H1 (cell line): ENCODE data around the gene ACOT12. TPM values are rescaled to one million over a fixed set of nuclear protein-coding genes. Genes with fewer than 3 reads are reported as not detected.

Source experiments
- CTCF ChIA-PET: fragments of 300-600 bp; sonication (Branson Sonifier 250); formaldehyde crosslinking; loops from one replicate; lab custom pipeline; 2021; ENCODE audit not compliant: partially characterized antibody; lab: Charles Lee
- POLR2A ChIA-PET: fragments of 300-600 bp; sonication (Branson Sonifier 250); formaldehyde crosslinking; loops from one replicate; lab custom pipeline; 2021; ENCODE audit warnings: inconsistent platforms; ENCODE audit not compliant: partially characterized antibody; lab: Charles Lee
- DNase-seq, 2 experiments: peaks; one replicate each; pipeline versions ENCODE4 v3.0.0 to v3.0.0-alpha.2; 2010 to 2022; ENCODE audit warnings: low spot score in 2 of 2, low read depth in 1 of 2, mixed read lengths in 1 of 2
- FAIRE-seq: peaks from 2 replicates; lab custom pipeline; 2011; peaks lifted over from hg19 to GRCh38; lab: Jason Lieb, UNC
- H2AFZ ChIP-seq: 2 replicates; pipeline ENCODE4 v1.8.1; 2012; ENCODE audit warnings: low read length, inconsistent platforms
- H2AK5ac ChIP-seq: 2 replicates; pipeline ENCODE4 v1.6.1; 2013; ENCODE audit warnings: low read depth, low read length
- H2BK120ac ChIP-seq: replicated peaks from 2 replicates; pipeline ENCODE3; 2013; ENCODE audit warnings: low read depth, low read length, inconsistent platforms
- H2BK12ac ChIP-seq: 2 replicates; pipeline ENCODE4 v1.6.1; 2013; ENCODE audit warnings: low read depth, low read length
- H2BK15ac ChIP-seq: 2 replicates; pipeline ENCODE4 v1.6.1; 2013; ENCODE audit warnings: low read length
- H2BK20ac ChIP-seq: 2 replicates; pipeline ENCODE4 v1.6.1; 2013; ENCODE audit warnings: low read length
- H2BK5ac ChIP-seq: 2 replicates; pipeline ENCODE4 v1.6.1; 2013; ENCODE audit warnings: low read depth, low read length
- H3K14ac ChIP-seq: 2 replicates; pipeline ENCODE4 v1.6.1; 2013; ENCODE audit warnings: inconsistent platforms; ENCODE audit not compliant: insufficient read length
- H3K18ac ChIP-seq: 2 replicates; pipeline ENCODE4 v1.6.1; 2013; ENCODE audit warnings: low read length; ENCODE audit errors: extremely low read depth
- H3K23ac ChIP-seq: 2 replicates; pipeline ENCODE4 v1.6.1; 2013; ENCODE audit warnings: inconsistent platforms; ENCODE audit not compliant: insufficient read length
- H3K23me2 ChIP-seq: 2 replicates; pipeline ENCODE4 v1.6.1; 2013; ENCODE audit warnings: low read depth, low read length
- H3K27ac ChIP-seq: 2 replicates; pipeline ENCODE4 v1.6.1; 2011; ENCODE audit warnings: low read depth, low read length, inconsistent platforms
- H3K27me3 ChIP-seq, 4 experiments: replicated peaks in 1 of 4; 1 replicate in 1 of 4; 2 replicates in 3 of 4; pipeline versions ENCODE4 v1.6.1 to v1.8.1; 2011 to 2013; ENCODE audit warnings: low read length in 3 of 4, mild to moderate bottlenecking in 3 of 4, inconsistent platforms in 2 of 4, mixed read lengths in 2 of 4, moderate library complexity in 1 of 4; ENCODE audit not compliant: control insufficient read depth in 3 of 4, insufficient read depth in 3 of 4; ENCODE audit errors: extremely low read depth in 1 of 4
- H3K36me3 ChIP-seq, 4 experiments: 2 replicates each; pipeline versions ENCODE4 v1.6.1 to v1.8.1; 2011 to 2013; ENCODE audit warnings: mild to moderate bottlenecking in 4 of 4, low read length in 3 of 4, moderate library complexity in 2 of 4, control low read depth in 1 of 4, inconsistent platforms in 1 of 4; ENCODE audit not compliant: insufficient read depth in 4 of 4, control insufficient read depth in 2 of 4
- H3K4ac ChIP-seq: replicated peaks from 2 replicates; pipeline ENCODE3; 2013; ENCODE audit warnings: low read length, low read depth, mixed read lengths, inconsistent platforms; ENCODE audit not compliant: insufficient read length
- H3K4me1 ChIP-seq, 4 experiments: replicated peaks in 1 of 4; 1 replicate in 1 of 4; 2 replicates in 3 of 4; pipeline versions ENCODE4 v1.6.1 to v1.8.1; 2011 to 2013; ENCODE audit warnings: low read length in 3 of 4, inconsistent platforms in 2 of 4, mixed read lengths in 1 of 4; ENCODE audit not compliant: insufficient read depth in 4 of 4, control insufficient read depth in 3 of 4
- H3K4me2 ChIP-seq, 2 experiments: 2 replicates each; pipeline versions ENCODE4 v1.6.1 to v1.8.1; 2011 to 2013; ENCODE audit warnings: low read depth in 2 of 2, low read length in 2 of 2, control low read depth in 1 of 2, inconsistent platforms in 1 of 2, mild to moderate bottlenecking in 1 of 2; ENCODE audit not compliant: insufficient read depth in 1 of 2
- H3K4me3 ChIP-seq, 4 experiments: fragments of 200-600, 300-600 bp in 1 of 4; sonication (generic), shearing (Covaris generic), sonication (Bioruptor Twin) in 1 of 4; 2 replicates each; pipeline versions ENCODE4 v1.5.1 to v1.8.1; 2011 to 2016; ENCODE audit warnings: low read length in 4 of 4, low read depth in 3 of 4, control low read depth in 2 of 4, inconsistent platforms in 2 of 4, mild to moderate bottlenecking in 2 of 4, mixed read lengths in 1 of 4, moderate library complexity in 1 of 4; ENCODE audit not compliant: insufficient read depth in 2 of 4; ENCODE audit errors: extremely low read depth in 1 of 4
- H3K56ac ChIP-seq: replicated peaks from 2 replicates; pipeline ENCODE3; 2013; ENCODE audit warnings: low read depth, mild to moderate bottlenecking, mixed read lengths, low read length, inconsistent platforms; ENCODE audit not compliant: insufficient read length
- H3K79me1 ChIP-seq: 2 replicates; pipeline ENCODE4 v1.6.1; 2013; ENCODE audit warnings: low read depth, low read length, control low read depth
- H3K79me2 ChIP-seq, 2 experiments: 2 replicates each; pipeline versions ENCODE4 v1.6.1 to v1.8.1; 2012 to 2013; ENCODE audit warnings: low read length in 2 of 2, mild to moderate bottlenecking in 2 of 2, inconsistent platforms in 1 of 2; ENCODE audit not compliant: insufficient read depth in 2 of 2, control insufficient read depth in 1 of 2
- H3K9ac ChIP-seq, 4 experiments: replicated peaks in 1 of 4; 1 replicate in 1 of 4; 2 replicates in 3 of 4; pipeline versions ENCODE4 v1.6.1 to v1.8.1; 2011 to 2013; ENCODE audit warnings: low read depth in 3 of 4, low read length in 3 of 4, control low read depth in 2 of 4, mild to moderate bottlenecking in 2 of 4, moderate library complexity in 2 of 4, inconsistent platforms in 1 of 4; ENCODE audit errors: extremely low read depth in 1 of 4
- H3K9me3 ChIP-seq, 2 experiments: 2 replicates each; pipeline versions ENCODE4 v1.6.1 to v1.8.1; 2012 to 2013; ENCODE audit warnings: mild to moderate bottlenecking in 2 of 2, moderate library complexity in 2 of 2, control low read depth in 1 of 2, inconsistent platforms in 1 of 2, low read depth in 1 of 2, low read length in 1 of 2, mixed read lengths in 1 of 2; ENCODE audit not compliant: insufficient read depth in 2 of 2
- H4K20me1 ChIP-seq, 2 experiments: replicated peaks in 1 of 2; 2 replicates each; pipeline versions ENCODE3 to v1.8.1; 2011 to 2013; ENCODE audit warnings: inconsistent platforms in 2 of 2, low read length in 2 of 2, mild to moderate bottlenecking in 1 of 2; ENCODE audit not compliant: insufficient read depth in 2 of 2, control insufficient read depth in 1 of 2
- H4K5ac ChIP-seq: 2 replicates; pipeline ENCODE4 v1.6.1; 2013; ENCODE audit warnings: low read length, low read depth, mixed read lengths, inconsistent platforms; ENCODE audit not compliant: insufficient read length
- H4K8ac ChIP-seq: 2 replicates; pipeline ENCODE4 v1.8.0; 2013; ENCODE audit warnings: mild to moderate bottlenecking, moderate library complexity, low read length, inconsistent platforms; ENCODE audit not compliant: insufficient read depth; ENCODE audit errors: extremely low read depth
- H4K91ac ChIP-seq: replicated peaks from 2 replicates; pipeline ENCODE3; 2013; ENCODE audit warnings: low read length, mixed read lengths, inconsistent platforms; ENCODE audit not compliant: insufficient read length
- KDM4A ChIP-seq: IDR thresholded peaks from one replicate; pipeline ENCODE4 v1.7.1; 2012; ENCODE audit warnings: low read depth, mild to moderate bottlenecking, moderate library complexity, low read length, inconsistent platforms; ENCODE audit not compliant: severe bottlenecking
- MAFK ChIP-seq: IDR thresholded peaks from 2 replicates; pipeline ENCODE4 v1.6.1; 2012; ENCODE audit warnings: low read depth, mild to moderate bottlenecking, improper control_type of control experiment, low read length
- SP2 ChIP-seq: IDR thresholded peaks from 2 replicates; pipeline ENCODE4 v1.6.1; 2012; ENCODE audit warnings: mild to moderate bottlenecking, low read length, inconsistent platforms
- SUZ12 ChIP-seq: fragments of 200-600 bp; sonication (generic); IDR thresholded peaks from 2 replicates; pipeline ENCODE4 v1.6.1; 2012; ENCODE audit warnings: mild to moderate bottlenecking, inconsistent platforms, low read length, moderate library complexity, mixed read lengths
- WGBS, 2 experiments: shearing (Covaris generic) in 1 of 2; methylation state at CpG; one replicate each; pipeline versions ENCODE4 v1.1.6 to v1.1.7; 2013 to 2015; ENCODE audit warnings: low lambda C conversion rate in 2 of 2, mixed read lengths in 2 of 2, inconsistent platforms in 1 of 2, low coverage in 1 of 2, missing lambda C conversion rate in 1 of 2; ENCODE audit not compliant: insufficient replicate concordance in 2 of 2, insufficient coverage in 1 of 2, insufficient read length in 1 of 2; ENCODE audit errors: extremely low coverage in 1 of 2, missing lambda C conversion rate in 1 of 2; 5-methylcytosine and 5-hydroxymethylcytosine counted together
- polyA plus RNA-seq, 7 experiments: library from polyadenylated mRNA; depleted of rRNA in 3 of 7; stranded (reverse) in 5 of 7; unstranded in 2 of 7; fragments of >200 nt in 5 of 7; fragments of 200-250 nt in 2 of 7; gene quantifications; 1 replicate in 5 of 7; 2 replicates in 1 of 7; 4 replicates in 1 of 7; pipeline versions ENCODE4 v1.2.1 to v1.2.3, GENCODE V29; 2011 to 2013; ENCODE audit warnings: missing spikeins in 2 of 7, mixed read lengths in 2 of 7
- total RNA-seq: library from RNA; stranded (reverse); fragmentation: NEBNext Ultra II Directional; extraction: Animal tissue kit (Norgen Biotek cat#: 25700); gene quantifications from 2 replicates; pipeline ENCODE4 v1.2.1, GENCODE V29; 2021
- TF ChIP-seq, protein P1 (sequence below): IDR thresholded peaks from 2 replicates; pipeline ENCODE4 v1.6.1; 2012; ENCODE audit warnings: inconsistent platforms

Gene ACOT12
- total and polyA plus RNA-seq, 2 of the 8 experiments (the other 6 are each of a cell fraction or from before 2014, with no cell fraction given) = 0.29 TPM; not detected in 1

DNA sequence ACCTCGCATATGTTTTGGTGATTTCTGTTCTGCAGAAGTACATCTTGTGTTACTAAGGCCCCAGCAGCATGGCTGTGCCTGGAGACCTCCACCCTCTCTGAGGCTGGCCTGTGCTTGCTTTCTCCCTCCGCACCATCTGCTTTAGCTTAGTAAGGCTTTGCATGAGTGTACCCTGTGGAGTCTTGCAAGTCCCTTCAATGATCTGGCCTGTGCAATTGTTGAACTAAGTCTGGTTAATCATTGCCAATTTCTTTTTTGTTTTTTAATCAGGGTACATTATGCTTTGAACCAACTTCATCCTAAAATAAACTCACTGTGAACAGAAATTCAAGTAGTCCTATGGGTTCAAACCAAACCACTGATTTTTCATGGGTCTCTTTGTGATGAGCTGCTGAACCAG lies 32.3 kb downstream of the ACOT12 start:
- Histone ChIP-seq H4K91ac (no peak overlapping the region), H2BK120ac (no peak overlapping the region), H3K4me3 (no peak overlapping the region), H3K4ac (no peak overlapping the region), H2BK20ac (no peak overlapping the region), H3K9me3 (no peaks in the 10 kb centered on the region), H3K4me2 (no peak overlapping the region), H2AK5ac (no peak overlapping the region), H4K20me1 (no peaks in the 10 kb centered on the region), H3K27ac (no peak overlapping the region), H2BK15ac (no peak overlapping the region), H3K14ac (no peak overlapping the region), H3K36me3 (no peaks in the 10 kb centered on the region), H3K9ac (no peak overlapping the region), H3K56ac (no peak overlapping the region), H3K23ac (no peak overlapping the region), H2BK5ac (no peak overlapping the region), H2AFZ (0 out of 2 replicates have a peak overlapping the region, but pooled peaks have one; percentile 73), H3K23me2 (no peaks in the 10 kb centered on the region), H4K5ac (no peak overlapping the region), H3K79me2 (no peaks in the 10 kb centered on the region), H3K27me3 (no peaks in the 10 kb centered on the region), H4K8ac (no peak overlapping the region), H3K4me1 (peaks cover 0 to 9% (median 8%) of the 10 kb centered on the region in 4 experiments; a peak in 4 of 7 replicates), H2BK12ac (no peak overlapping the region), H3K79me1 (no peaks in the 10 kb centered on the region), H3K18ac (no peak overlapping the region)
- POLR2A ChIA-PET = no interaction called here
- DNase-seq (no peak), FAIRE-seq (no peak)
- CTCF ChIA-PET = interaction anchor here (1.0 kb wide), 1 partner anchor 19 kb away, joined by 3 read pairs; no protein-coding TSS in a partner anchor
- 94% methylated on average over 2 of the region's 2 CpGs; no CpG with 5 or more reads in 1 of the 2 experiments for WGBS, 2 experiments
- TF ChIP-seq, protein P1, sequence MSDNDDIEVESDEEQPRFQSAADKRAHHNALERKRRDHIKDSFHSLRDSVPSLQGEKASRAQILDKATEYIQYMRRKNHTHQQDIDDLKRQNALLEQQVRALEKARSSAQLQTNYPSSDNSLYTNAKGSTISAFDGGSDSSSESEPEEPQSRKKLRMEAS = no peak
- TF ChIP-seq SUZ12 (no peak), MAFK (no peak), KDM4A (no peak), SP2 (no peak)
